Vagina (tissue), 2 donors: ENCODE results near the gene IL16. TPM values are rescaled to one million over a fixed set of nuclear protein-coding genes. Genes with fewer than 3 reads are reported as not detected.

Experiments used
- DNase-seq, 2 donors: peaks; one replicate each; pipeline ENCODE4 v3.0.0-alpha.2; 2017; ENCODE audit errors: extremely low spot score in 2 of 2
- H3K27ac ChIP-seq: fragments of 200-600 bp; sonication (generic); one replicate; pipeline ENCODE4 v1.5.1; 2019
- H3K27me3 ChIP-seq: fragments of 200-600 bp; sonication (generic); one replicate; pipeline ENCODE4 v1.5.1; 2019
- H3K36me3 ChIP-seq, 2 donors: fragments of 200-600 bp; sonication (generic); one replicate each; pipeline ENCODE4 v1.5.1; 2017 to 2019
- H3K4me1 ChIP-seq: fragments of 200-600 bp; sonication (generic); one replicate; pipeline ENCODE4 v1.5.1; 2019
- H3K4me3 ChIP-seq, 2 donors: fragments of 200-600 bp; sonication (generic); 1 replicate in 1 of 2; 2 replicates in 1 of 2; pipeline ENCODE4 v1.5.1; 2016 to 2019
- H3K9me3 ChIP-seq: fragments of 200-600 bp; sonication (generic); one replicate; pipeline ENCODE4 v1.5.1; 2019
- POLR2A ChIP-seq, 2 donors: fragments of 450-650 bp; IDR thresholded peaks; one replicate each; pipeline ENCODE4 v1.6.1; 2017; ENCODE audit warnings: antibody characterized with exemption in 2 of 2, mild to moderate bottlenecking in 2 of 2, moderate library complexity in 2 of 2
- POLR2AphosphoS5 ChIP-seq, 2 donors: sonication (generic); formaldehyde crosslinking; IDR thresholded peaks; one replicate each; pipeline ENCODE4 v1.9.0; 2017; ENCODE audit warnings: antibody characterized with exemption in 2 of 2, mild to moderate bottlenecking in 2 of 2, low read depth in 1 of 2; ENCODE audit not compliant: insufficient read depth in 1 of 2
- intact Hi-C: fragments of 100-400 bp; cut with DNase I; formaldehyde crosslinking; loops from one replicate; pipeline ENCODE4 v1.15.1; 2023
- total RNA-seq: library from RNA; depleted of rRNA; stranded (reverse); fragments of >200 nt; gene quantifications from one replicate; pipeline ENCODE4 v1.2.3, GENCODE V29; 2016
- TF ChIP-seq, protein P1 (sequence below), 3 experiments: fragments of 450-650 bp in 2 of 3; fragments of 200-600 bp in 1 of 3; sonication (generic) in 1 of 3; IDR thresholded peaks; one replicate each; pipeline ENCODE4 v1.5.1; 2017 to 2019; ENCODE audit warnings: antibody characterized with exemption in 3 of 3, mild to moderate bottlenecking in 2 of 3, moderate library complexity in 2 of 3

Gene IL16
- total RNA-seq, 1 donor from 2014 or later = 19.9 TPM

DNA sequence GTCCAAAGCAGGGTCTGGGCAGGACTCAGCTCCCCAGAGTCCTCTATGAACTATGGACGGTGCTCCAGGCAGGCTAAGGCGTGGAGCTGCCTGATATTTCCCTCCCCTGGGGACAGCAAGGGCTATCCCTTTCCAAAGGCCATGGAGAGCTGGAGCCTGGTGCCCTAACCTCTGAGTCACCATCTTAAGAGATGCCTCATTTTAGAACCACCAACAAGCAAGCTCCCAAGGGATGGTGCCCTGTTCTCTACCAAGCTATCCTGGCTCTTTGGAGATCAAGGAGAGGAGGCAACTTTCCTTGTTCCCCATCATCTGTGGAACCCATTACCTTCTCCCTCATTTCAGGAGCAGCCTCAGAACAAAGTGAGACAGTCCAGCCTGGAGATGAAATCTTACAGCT is 111.6 kb downstream of the IL16 start:
- peaks cover 0 to 47% of the 10 kb centered on the region in 2 donors for H3K36me3 ChIP-seq
- H3K9me3 ChIP-seq = no peaks in the 10 kb centered on the region
- peaks cover 48% of the 10 kb centered on the region for H3K4me1 ChIP-seq
- H3K4me3 ChIP-seq = no peak overlapping the region
- TF ChIP-seq POLR2A (IDR thresholded peaks at IDR 0.05) (no peak), POLR2AphosphoS5 (IDR thresholded peaks at IDR 0.05; ENCODE audit: insufficient read depth in 1 of 2, low read depth in 1 of 2) (no peak)
- TF ChIP-seq, protein P1, sequence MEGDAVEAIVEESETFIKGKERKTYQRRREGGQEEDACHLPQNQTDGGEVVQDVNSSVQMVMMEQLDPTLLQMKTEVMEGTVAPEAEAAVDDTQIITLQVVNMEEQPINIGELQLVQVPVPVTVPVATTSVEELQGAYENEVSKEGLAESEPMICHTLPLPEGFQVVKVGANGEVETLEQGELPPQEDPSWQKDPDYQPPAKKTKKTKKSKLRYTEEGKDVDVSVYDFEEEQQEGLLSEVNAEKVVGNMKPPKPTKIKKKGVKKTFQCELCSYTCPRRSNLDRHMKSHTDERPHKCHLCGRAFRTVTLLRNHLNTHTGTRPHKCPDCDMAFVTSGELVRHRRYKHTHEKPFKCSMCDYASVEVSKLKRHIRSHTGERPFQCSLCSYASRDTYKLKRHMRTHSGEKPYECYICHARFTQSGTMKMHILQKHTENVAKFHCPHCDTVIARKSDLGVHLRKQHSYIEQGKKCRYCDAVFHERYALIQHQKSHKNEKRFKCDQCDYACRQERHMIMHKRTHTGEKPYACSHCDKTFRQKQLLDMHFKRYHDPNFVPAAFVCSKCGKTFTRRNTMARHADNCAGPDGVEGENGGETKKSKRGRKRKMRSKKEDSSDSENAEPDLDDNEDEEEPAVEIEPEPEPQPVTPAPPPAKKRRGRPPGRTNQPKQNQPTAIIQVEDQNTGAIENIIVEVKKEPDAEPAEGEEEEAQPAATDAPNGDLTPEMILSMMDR (IDR thresholded peaks at IDR 0.05) = no peak
- no peak for DNase-seq
- H3K27me3 ChIP-seq = no peaks in the 10 kb centered on the region
- no peak overlapping the region for H3K27ac ChIP-seq
- intact Hi-C loops = no loop called here

DNA sequence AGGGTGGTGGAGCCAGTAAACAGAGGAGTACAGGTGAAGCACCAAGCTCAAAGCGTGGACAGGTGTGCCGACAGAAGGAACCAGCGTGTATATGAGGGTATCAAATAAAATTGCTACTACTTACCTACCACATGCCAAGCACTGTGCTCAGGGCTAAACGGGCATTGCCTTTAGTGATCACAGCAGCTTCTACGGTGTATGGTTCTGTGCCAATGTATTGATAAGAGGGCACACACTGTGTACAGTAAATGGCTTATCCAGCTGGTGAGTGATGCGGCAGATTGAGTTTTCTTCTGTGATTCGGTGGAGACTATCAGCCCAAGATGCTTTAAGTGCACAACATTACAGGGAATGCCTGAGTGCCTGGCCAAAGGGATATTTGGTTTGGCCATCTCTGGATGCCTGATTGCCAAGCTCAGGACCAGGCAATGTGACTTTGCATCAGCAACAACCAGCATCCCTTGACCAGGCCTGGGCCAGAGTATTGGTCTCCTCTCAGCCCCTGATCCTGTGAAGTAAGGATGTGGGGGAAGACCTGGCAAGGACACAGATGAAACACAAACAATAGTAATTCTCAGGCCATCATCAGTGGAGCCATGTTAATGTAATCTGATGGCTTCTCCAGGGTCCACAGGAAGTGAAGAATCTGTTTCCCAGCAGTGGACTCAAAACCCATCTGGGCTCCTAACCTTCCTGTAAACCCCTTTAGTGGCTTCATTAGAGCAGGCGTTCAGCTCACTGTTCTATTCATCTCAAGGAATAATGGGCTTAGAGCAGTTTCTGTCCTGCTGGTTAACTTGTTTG is 113.2 kb downstream of the IL16 start:
- Histone ChIP-seq H3K4me1 (peaks cover 37% of the 10 kb centered on the region), H3K27me3 (no peaks in the 10 kb centered on the region), H3K4me3 (no peak overlapping the region), H3K27ac (peak overlapping the region; percentile 25), H3K36me3 (peaks cover 0 to 43% of the 10 kb centered on the region in 2 donors), H3K9me3 (no peaks in the 10 kb centered on the region)
- TF ChIP-seq POLR2A (IDR thresholded peaks at IDR 0.05) (no peak), POLR2AphosphoS5 (IDR thresholded peaks at IDR 0.05; ENCODE audit: insufficient read depth in 1 of 2, low read depth in 1 of 2) (no peak)
- TF ChIP-seq, protein P1 (IDR thresholded peaks at IDR 0.05) = no peak
- DNase-seq = no peak
- intact Hi-C loops = no loop called here

DNA sequence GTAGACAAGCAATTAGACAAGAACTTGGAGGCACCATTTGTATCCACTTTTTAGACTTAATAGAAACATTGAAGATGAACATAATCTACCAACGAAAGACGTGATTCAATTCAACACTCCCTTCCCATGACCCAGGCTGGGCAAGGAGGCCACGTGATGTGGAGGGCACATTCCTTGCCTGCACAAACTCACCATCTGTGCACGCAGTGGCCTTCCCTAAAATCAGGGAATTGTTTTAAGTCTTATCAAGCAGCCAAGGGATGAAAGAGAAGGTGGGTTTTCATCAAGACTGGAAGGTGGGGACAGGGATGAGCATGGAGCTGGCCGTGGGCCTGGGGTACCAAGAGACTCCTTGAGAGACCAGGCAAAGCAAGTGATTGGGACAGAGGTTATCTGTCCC is 113.8 kb downstream of the IL16 start:
- intact Hi-C loops = no loop called here
- peak overlapping the region; percentile 25 for H3K27ac ChIP-seq

DNA sequence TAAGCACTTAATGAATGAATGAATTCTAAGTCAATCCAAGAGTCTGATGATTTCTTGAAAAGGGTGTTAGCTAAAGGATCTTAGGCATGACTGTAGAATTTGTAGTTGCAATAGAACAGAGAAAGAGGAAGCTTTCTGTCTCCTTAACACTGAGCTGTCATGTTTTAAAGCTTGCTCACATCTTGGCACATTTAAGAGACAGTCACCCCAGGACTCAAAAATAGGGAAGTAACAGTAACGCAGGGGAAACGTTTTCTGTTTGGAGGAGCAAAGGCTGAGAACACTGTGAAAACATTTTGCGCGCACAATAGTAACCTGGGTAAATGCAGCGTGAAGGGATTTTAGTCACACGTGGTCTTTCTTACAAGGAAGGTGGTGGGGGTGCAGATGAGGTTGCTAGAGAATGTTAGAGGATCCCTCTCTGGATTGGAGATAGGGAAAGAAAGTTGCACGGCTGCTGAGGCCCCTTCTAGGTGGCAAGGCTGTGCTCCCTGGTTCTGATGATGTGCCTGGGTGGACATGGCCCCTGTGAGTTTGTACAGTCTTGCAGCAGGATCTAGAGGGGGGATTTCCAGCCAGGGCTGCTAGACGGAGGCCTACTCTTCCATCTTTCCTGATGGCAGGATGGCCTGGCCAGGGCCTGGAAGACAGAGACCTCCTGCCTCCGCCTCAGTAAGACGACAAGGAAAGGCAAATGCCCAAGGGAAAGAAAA is 115.2 kb downstream of the IL16 start:
- DNase-seq = no peak
- Histone ChIP-seq H3K36me3 (peaks cover 0 to 45% of the 10 kb centered on the region in 2 donors), H3K4me1 (peaks cover 31% of the 10 kb centered on the region), H3K9me3 (no peaks in the 10 kb centered on the region), H3K4me3 (no peak overlapping the region), H3K27ac (peak overlapping the region; percentile 83), H3K27me3 (no peaks in the 10 kb centered on the region)
- TF ChIP-seq POLR2A (IDR thresholded peaks at IDR 0.05) (no peak), POLR2AphosphoS5 (IDR thresholded peaks at IDR 0.05; ENCODE audit: insufficient read depth in 1 of 2, low read depth in 1 of 2) (no peak)
- TF ChIP-seq, protein P1 (IDR thresholded peaks at IDR 0.05) = no peak
- intact Hi-C loops = no loop called here

More for the DNA sequence above, 113.8 kb downstream of the IL16 start:
- peaks cover 0 to 43% of the 10 kb centered on the region in 2 donors for H3K36me3 ChIP-seq
- H3K27me3 ChIP-seq = no peaks in the 10 kb centered on the region
- TF ChIP-seq POLR2A (IDR thresholded peaks at IDR 0.05) = no peak
- TF ChIP-seq, protein P1 (IDR thresholded peaks at IDR 0.05) = no peak
- TF ChIP-seq POLR2AphosphoS5 (IDR thresholded peaks at IDR 0.05; ENCODE audit: insufficient read depth in 1 of 2, low read depth in 1 of 2) = no peak
- DNase-seq = no peak
- peaks cover 31% of the 10 kb centered on the region for H3K4me1 ChIP-seq
- no peaks in the 10 kb centered on the region for H3K9me3 ChIP-seq
- H3K4me3 ChIP-seq = no peak overlapping the region
